Choroid plexus epithelial cell (primary cell): ENCODE results near the gene RBM22.

Experiments
- DNase-seq: peaks from one replicate; pipeline ENCODE4 v3.0.0-alpha.2; 2010; ENCODE audit warnings: low read depth
- H3K4me3 ChIP-seq: 2 replicates; pipeline ENCODE4 v1.5.1; 2011; ENCODE audit warnings: low read depth, mild to moderate bottlenecking, control low read depth, low read length, moderate library complexity
- CTCF ChIP-seq: conservative IDR thresholded peaks from 2 replicates; pipeline ENCODE4 v1.5.1; 2011; ENCODE audit warnings: low read depth, mild to moderate bottlenecking, control low read depth, inconsistent platforms, low read length, moderate library complexity

Gene RBM22

GRCh38 chr5:150663936-150664335 is 36.9 kb downstream of the RBM22 start:
- no peak overlapping the region for H3K4me3 ChIP-seq
- DNase-seq, result no peak
- TF ChIP-seq CTCF, result no peak

GRCh38 chr5:150662731-150663516 is 37.9 kb downstream of the RBM22 start:
- no peak for TF ChIP-seq CTCF
- no peak for DNase-seq
- no peak overlapping the region for H3K4me3 ChIP-seq

- no peak for DNase-seq
- TF ChIP-seq CTCF, result no peak
These were observed 38.9 kb downstream of the RBM22 start for GRCh38 chr5:150661821-150662596.

GRCh38 chr5:150661086-150661485 is 39.8 kb downstream of the RBM22 start, which contains the start of gene MYOZ3:
Gene MYOZ3 (plus strand): TSS chr5:150661251. CDS start chr5:150662942, 1,691 bp downstream.
- no peak for DNase-seq
- no peak for TF ChIP-seq CTCF
- H3K4me3 ChIP-seq, result no peak within 1 kb of the TSS

More at GRCh38 chr5:150661821-150662596, 38.9 kb downstream of the RBM22 start:
- no peak overlapping the region for H3K4me3 ChIP-seq

GRCh38 chr5:150660108-150660831 is 40.6 kb downstream of the RBM22 start:
- H3K4me3 ChIP-seq, result no peak overlapping the region
- TF ChIP-seq CTCF, result no peak
- DNase-seq, result no peak

GRCh38 chr5:150659360-150660107 is 41.3 kb downstream of the RBM22 start:
- H3K4me3 ChIP-seq, result no peak overlapping the region
- TF ChIP-seq CTCF, result no peak
- DNase-seq, result no peak
